HG02885 (cell line): ENCODE results near the gene CCNY.
A peak's percentile ranks its signal among the peaks of the same experiment; 100 is the strongest.
"Not testable (repeated sequence)": the region's sequence is repeated elsewhere in the genome, so short reads cannot be mapped to it uniquely, and the experiment has no call there.

Experiments used
- ATAC-seq: cut with Tn5 transposase; IDR thresholded peaks from one replicate; pipeline ENCODE4 v1.9.1; 2021; ENCODE audit warnings: mild to moderate bottlenecking; ENCODE audit not compliant: unreplicated experiment, poor library complexity

The CCNY gene

GRCh38 chr10:35336084-35336831 is at the start of gene CCNY:
Gene CCNY, plus strand, starts transcription at chr10:35336509. Its CDS starts 545 bp downstream, at chr10:35337054.
- peak; percentile 68 for ATAC-seq

- no peak for ATAC-seq
These were observed 47.1 kb upstream of the CCNY start for GRCh38 chr10:35289198-35289597.

- no peak for ATAC-seq
These were observed 41.8 kb upstream of the CCNY start for GRCh38 chr10:35294506-35294905.

- ATAC-seq = no peak
These were observed 37.3 kb upstream of the CCNY start for GRCh38 chr10:35299016-35299415.

GRCh38 chr10:35300063-35300699 is 36.1 kb upstream of the CCNY start:
- peak; percentile 100 for ATAC-seq

GRCh38 chr10:35304649-35305048 is 31.7 kb upstream of the CCNY start:
- no peak for ATAC-seq

- no peak for ATAC-seq
These were observed 29.5 kb upstream of the CCNY start for GRCh38 chr10:35306852-35307251.

- ATAC-seq = no peak
These were observed 29.0 kb upstream of the CCNY start for GRCh38 chr10:35307297-35307696.

- no peak for ATAC-seq
These were observed 27.5 kb upstream of the CCNY start for GRCh38 chr10:35308809-35309208.

GRCh38 chr10:35314142-35314541 is 22.2 kb upstream of the CCNY start:
- not testable (repeated sequence) for ATAC-seq

- ATAC-seq = not testable (repeated sequence)
These were observed 21.1 kb upstream of the CCNY start for GRCh38 chr10:35315235-35315634.

GRCh38 chr10:35316218-35316967 is 19.9 kb upstream of the CCNY start:
- ATAC-seq = peak; percentile 74

GRCh38 chr10:35318551-35318950 is 17.8 kb upstream of the CCNY start:
- no peak for ATAC-seq

- ATAC-seq = no peak
These were observed 16.0 kb upstream of the CCNY start for GRCh38 chr10:35320341-35320740.

- ATAC-seq = no peak
These were observed 13.7 kb upstream of the CCNY start for GRCh38 chr10:35322636-35323035.

- ATAC-seq = no peak
These were observed 12.1 kb upstream of the CCNY start for GRCh38 chr10:35324196-35324595.

- ATAC-seq = no peak
These were observed 9.7 kb upstream of the CCNY start for GRCh38 chr10:35326466-35327235.

GRCh38 chr10:35327790-35328403 is 8.4 kb upstream of the CCNY start:
- no peak for ATAC-seq

- ATAC-seq = peak; percentile 52
These were observed 7.8 kb upstream of the CCNY start for GRCh38 chr10:35328404-35329037.

GRCh38 chr10:35329520-35329919 is 6.8 kb upstream of the CCNY start:
- no peak for ATAC-seq
